ENCODE results near the gene MICAL2. TPM values are rescaled to one million over a fixed set of nuclear protein-coding genes. Genes with fewer than 3 reads are reported as not detected.

Gene MICAL2
- 37.4 TPM for total RNA-seq (2021; ENCODE audit: unreplicated experiment)
- polyA plus RNA-seq (2012): 31.3 and 42.8 TPM in 2 replicates
- percentile 77 among the genes with signal in this experiment for Bru-seq, nascent RNA
- percentile 75 among the genes with signal in this experiment for BruChase-seq, experiment 1, labeled RNA remaining after a 6-hour chase
- percentile 57 among the genes with signal in this experiment for BruChase-seq, experiment 2, labeled RNA remaining after a 2-hour chase
- long read RNA-seq, partial matches to known transcripts: 2 of 9 reads
- long read RNA-seq, other reads (novel, unspliced or antisense): 7 of 9 reads

GRCh38 chr11:12110201-12110713, at the start of gene MICAL2:
Gene MICAL2 (plus strand): TSS chr11:12110590. CDS start chr11:12162156, 51,566 bp downstream.
- Histone ChIP-seq H3K9me3 (ENCODE audit: control insufficient read depth in 1 of 2, insufficient read depth in 1 of 2, low read depth in 1 of 2, low read length in 2 of 2) (no peaks in the 10 kb centered on the region), H3K27me3 (ENCODE audit: insufficient read depth, low read length) (no peaks in the 10 kb centered on the region), H3K4me1 (ENCODE audit: control insufficient read depth in 1 of 2, insufficient read depth in 2 of 2, low read length in 2 of 2) (peaks cover 12 to 24% of the 10 kb centered on the region in 2 experiments), H3K27ac (ENCODE audit: low read depth, low read length) (peak within 1 kb of the TSS; percentile 21; the same call in 1 of the 2 replicates), H4K20me1 (ENCODE audit: insufficient read depth) (no peaks in the 10 kb centered on the region), H3K36me3 (ENCODE audit: control insufficient read depth in 1 of 2, insufficient read depth in 2 of 2, low read length in 2 of 2) (no peaks in the 10 kb centered on the region), H3K4me3 (replicated peaks in 1 of 2; ENCODE audit: low read depth in 1 of 2, low read length in 2 of 2) (peak within 1 kb of the TSS; percentile 52 to 75), H3K79me2 (ENCODE audit: insufficient read depth, low read length) (peaks cover 13% of the 10 kb centered on the region; the same call in 1 of the 2 replicates), H3K9me2 (ENCODE audit: insufficient read depth) (no peaks in the 10 kb centered on the region), H2AFZ (ENCODE audit: low read depth, low read length, poor library complexity, severe bottlenecking) (no peak within 1 kb of the TSS), H3K4me2 (ENCODE audit: low read length) (peak within 1 kb of the TSS; percentile 95), H3K9ac (ENCODE audit: low read length) (peak within 1 kb of the TSS; percentile 72)
- ATAC-seq (peak; percentile 97), DNase-seq (ENCODE audit: low read depth, low spot score) (peak; percentile 61)
- RAD21 ChIA-PET (ENCODE audit: low non-redundant PET in 1 of 2, low total read pairs in 2 of 2, uncharacterized antibody in 2 of 2, unreplicated experiment in 2 of 2): interaction anchor here in 1 of 2 experiments (0.6 kb wide), 1 partner anchor 11 kb away, joined by 4 read pairs; no protein-coding TSS in a partner anchor
- BruUV-seq (replicated peaks): no TSS peak
- POLR2A ChIA-PET: interaction anchor here (1.2 to 1.5 kb wide), 4 partner anchors 9 to 17 kb away, joined by 3 to 4 read pairs (median 3); no protein-coding TSS in a partner anchor
- intact Hi-C loops (cut with micrococcal nuclease): no loop called here
- CTCF ChIA-PET: interaction anchor here (1.5 kb wide), 1 partner anchor 22 kb away, joined by 4 read pairs; no protein-coding TSS in a partner anchor
- TF ChIP-seq, protein P1, sequence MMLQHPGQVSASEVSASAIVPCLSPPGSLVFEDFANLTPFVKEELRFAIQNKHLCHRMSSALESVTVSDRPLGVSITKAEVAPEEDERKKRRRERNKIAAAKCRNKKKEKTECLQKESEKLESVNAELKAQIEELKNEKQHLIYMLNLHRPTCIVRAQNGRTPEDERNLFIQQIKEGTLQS (IDR thresholded peaks at IDR 0.05): no peak
- TF ChIP-seq POLR2AphosphoS5 (IDR thresholded peaks at IDR 0.05; ENCODE audit: low read depth, low read length) (peak; percentile 71), EZH2 (IDR thresholded peaks at IDR 0.05) (no peak), YY1 (IDR thresholded peaks at IDR 0.05; ENCODE audit: extremely low read depth, insufficient replicate concordance, low read depth, low read length) (peak; percentile 3), POLR2A (IDR thresholded peaks at IDR 0.05; ENCODE audit: borderline replicate concordance, extremely low read depth, insufficient read depth, insufficient read length) (no peak), CBX3 (IDR thresholded peaks at IDR 0.05; ENCODE audit: low read depth) (no peak), EGR1 (IDR thresholded peaks at IDR 0.05; ENCODE audit: low read depth) (no peak; the same call in 1 of the 2 replicates), SP1 (IDR thresholded peaks at IDR 0.05; ENCODE audit: low read depth) (no peak), CEBPB (IDR thresholded peaks at IDR 0.05; ENCODE audit: low read depth) (no peak), FOSL1 (IDR thresholded peaks at IDR 0.05; ENCODE audit: low read depth) (no peak), RAD21 (IDR thresholded peaks at IDR 0.05; ENCODE audit: low read depth) (no peak), TCF7L2 (IDR thresholded peaks at IDR 0.05; ENCODE audit: borderline replicate concordance, extremely low read depth, insufficient read depth, insufficient read length) (no peak), ELF1 (IDR thresholded peaks at IDR 0.05; ENCODE audit: borderline replicate concordance, low read depth) (no peak), EZH2phosphoT487 (IDR thresholded peaks at IDR 0.05; ENCODE audit: borderline replicate concordance) (no peak), ZFX (IDR thresholded peaks at IDR 0.05) (peak; percentile 32; the same call in 1 of the 2 replicates), SIN3A (IDR thresholded peaks at IDR 0.05; ENCODE audit: low read depth) (peak; percentile 83), ZBTB33 (IDR thresholded peaks at IDR 0.05; ENCODE audit: extremely low read depth, insufficient replicate concordance, low read length) (no peak)
- TF ChIP-seq, protein P2, sequence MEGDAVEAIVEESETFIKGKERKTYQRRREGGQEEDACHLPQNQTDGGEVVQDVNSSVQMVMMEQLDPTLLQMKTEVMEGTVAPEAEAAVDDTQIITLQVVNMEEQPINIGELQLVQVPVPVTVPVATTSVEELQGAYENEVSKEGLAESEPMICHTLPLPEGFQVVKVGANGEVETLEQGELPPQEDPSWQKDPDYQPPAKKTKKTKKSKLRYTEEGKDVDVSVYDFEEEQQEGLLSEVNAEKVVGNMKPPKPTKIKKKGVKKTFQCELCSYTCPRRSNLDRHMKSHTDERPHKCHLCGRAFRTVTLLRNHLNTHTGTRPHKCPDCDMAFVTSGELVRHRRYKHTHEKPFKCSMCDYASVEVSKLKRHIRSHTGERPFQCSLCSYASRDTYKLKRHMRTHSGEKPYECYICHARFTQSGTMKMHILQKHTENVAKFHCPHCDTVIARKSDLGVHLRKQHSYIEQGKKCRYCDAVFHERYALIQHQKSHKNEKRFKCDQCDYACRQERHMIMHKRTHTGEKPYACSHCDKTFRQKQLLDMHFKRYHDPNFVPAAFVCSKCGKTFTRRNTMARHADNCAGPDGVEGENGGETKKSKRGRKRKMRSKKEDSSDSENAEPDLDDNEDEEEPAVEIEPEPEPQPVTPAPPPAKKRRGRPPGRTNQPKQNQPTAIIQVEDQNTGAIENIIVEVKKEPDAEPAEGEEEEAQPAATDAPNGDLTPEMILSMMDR (IDR thresholded peaks at IDR 0.05 in 2 of 3, conservative IDR thresholded peaks at IDR 0.05 in 1 of 3; ENCODE audit: borderline replicate concordance in 1 of 3, insufficient read depth in 1 of 3, low read depth in 2 of 3, low read length in 2 of 3): no peak
- TF ChIP-seq, protein P3, sequence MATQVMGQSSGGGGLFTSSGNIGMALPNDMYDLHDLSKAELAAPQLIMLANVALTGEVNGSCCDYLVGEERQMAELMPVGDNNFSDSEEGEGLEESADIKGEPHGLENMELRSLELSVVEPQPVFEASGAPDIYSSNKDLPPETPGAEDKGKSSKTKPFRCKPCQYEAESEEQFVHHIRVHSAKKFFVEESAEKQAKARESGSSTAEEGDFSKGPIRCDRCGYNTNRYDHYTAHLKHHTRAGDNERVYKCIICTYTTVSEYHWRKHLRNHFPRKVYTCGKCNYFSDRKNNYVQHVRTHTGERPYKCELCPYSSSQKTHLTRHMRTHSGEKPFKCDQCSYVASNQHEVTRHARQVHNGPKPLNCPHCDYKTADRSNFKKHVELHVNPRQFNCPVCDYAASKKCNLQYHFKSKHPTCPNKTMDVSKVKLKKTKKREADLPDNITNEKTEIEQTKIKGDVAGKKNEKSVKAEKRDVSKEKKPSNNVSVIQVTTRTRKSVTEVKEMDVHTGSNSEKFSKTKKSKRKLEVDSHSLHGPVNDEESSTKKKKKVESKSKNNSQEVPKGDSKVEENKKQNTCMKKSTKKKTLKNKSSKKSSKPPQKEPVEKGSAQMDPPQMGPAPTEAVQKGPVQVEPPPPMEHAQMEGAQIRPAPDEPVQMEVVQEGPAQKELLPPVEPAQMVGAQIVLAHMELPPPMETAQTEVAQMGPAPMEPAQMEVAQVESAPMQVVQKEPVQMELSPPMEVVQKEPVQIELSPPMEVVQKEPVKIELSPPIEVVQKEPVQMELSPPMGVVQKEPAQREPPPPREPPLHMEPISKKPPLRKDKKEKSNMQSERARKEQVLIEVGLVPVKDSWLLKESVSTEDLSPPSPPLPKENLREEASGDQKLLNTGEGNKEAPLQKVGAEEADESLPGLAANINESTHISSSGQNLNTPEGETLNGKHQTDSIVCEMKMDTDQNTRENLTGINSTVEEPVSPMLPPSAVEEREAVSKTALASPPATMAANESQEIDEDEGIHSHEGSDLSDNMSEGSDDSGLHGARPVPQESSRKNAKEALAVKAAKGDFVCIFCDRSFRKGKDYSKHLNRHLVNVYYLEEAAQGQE (IDR thresholded peaks at IDR 0.05; ENCODE audit: low read depth): no peak

Data from HCT116 (cell line).